GM19324 (cell line): ENCODE data around the gene VPS13D.
"Not testable (repeated sequence)": the region's sequence is repeated elsewhere in the genome, so short reads cannot be mapped to it uniquely, and the experiment has no call there.

Experiments used
- ATAC-seq: cut with Tn5 transposase; IDR thresholded peaks from one replicate; pipeline ENCODE4 v1.9.1; 2021; ENCODE audit warnings: mild to moderate bottlenecking, moderate library complexity; ENCODE audit not compliant: unreplicated experiment, low FRiP score

The VPS13D gene

GRCh38 chr1:12356004-12356890, 126.4 kb downstream of the VPS13D start:
- no peak for ATAC-seq

- ATAC-seq = no peak
Measured at GRCh38 chr1:12358499-12358898, 128.7 kb downstream of the VPS13D start.

GRCh38 chr1:12359359-12360133, 129.7 kb downstream of the VPS13D start:
- ATAC-seq = no peak

- ATAC-seq = no peak
Measured at GRCh38 chr1:12368646-12369045, 138.8 kb downstream of the VPS13D start.

DNA sequence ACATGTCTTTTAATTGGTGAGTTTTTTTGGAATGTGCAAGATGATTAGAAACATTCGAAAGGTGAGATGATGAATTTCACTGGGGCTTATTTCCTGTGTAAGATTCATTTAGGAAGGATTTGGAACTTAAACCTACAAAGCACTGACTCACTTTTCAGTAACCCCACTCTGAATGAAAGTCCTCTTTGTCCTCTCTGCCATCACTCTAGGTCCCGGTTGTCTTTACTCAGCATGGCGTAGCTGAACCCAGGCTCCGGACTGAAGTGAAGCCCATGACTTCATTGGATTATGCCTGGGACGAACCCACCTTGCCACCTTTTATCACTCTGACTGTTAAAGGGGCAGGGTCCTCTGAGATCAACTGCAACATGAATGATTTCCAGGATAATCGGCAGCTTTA, 139.4 kb downstream of the VPS13D start:
- no peak for ATAC-seq

- no peak for ATAC-seq
Measured at GRCh38 chr1:12370333-12370975, 140.6 kb downstream of the VPS13D start.

- ATAC-seq = no peak
Measured at GRCh38 chr1:12371053-12371452, 141.2 kb downstream of the VPS13D start.

DNA sequence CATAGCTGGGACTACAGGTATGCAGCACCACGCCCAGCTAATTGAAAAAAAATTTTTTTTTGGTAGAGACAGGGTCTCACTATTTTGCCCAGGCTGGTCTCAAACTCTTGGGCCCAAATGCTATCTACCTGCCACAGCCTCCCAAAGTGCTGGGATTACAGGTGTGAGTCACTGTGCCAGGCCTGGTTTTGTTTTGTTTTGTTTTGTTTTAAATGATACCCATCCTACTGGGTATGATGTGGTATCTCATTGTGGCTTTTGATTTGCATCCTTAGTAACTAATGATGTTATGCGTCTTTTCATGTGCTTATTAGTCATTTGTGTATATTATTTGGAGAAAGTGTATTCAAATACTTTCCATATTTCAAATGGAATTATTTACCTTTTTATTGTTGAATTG, 142.3 kb downstream of the VPS13D start:
- no peak for ATAC-seq

GRCh38 chr1:12372761-12373160, 142.9 kb downstream of the VPS13D start:
- ATAC-seq = no peak

DNA sequence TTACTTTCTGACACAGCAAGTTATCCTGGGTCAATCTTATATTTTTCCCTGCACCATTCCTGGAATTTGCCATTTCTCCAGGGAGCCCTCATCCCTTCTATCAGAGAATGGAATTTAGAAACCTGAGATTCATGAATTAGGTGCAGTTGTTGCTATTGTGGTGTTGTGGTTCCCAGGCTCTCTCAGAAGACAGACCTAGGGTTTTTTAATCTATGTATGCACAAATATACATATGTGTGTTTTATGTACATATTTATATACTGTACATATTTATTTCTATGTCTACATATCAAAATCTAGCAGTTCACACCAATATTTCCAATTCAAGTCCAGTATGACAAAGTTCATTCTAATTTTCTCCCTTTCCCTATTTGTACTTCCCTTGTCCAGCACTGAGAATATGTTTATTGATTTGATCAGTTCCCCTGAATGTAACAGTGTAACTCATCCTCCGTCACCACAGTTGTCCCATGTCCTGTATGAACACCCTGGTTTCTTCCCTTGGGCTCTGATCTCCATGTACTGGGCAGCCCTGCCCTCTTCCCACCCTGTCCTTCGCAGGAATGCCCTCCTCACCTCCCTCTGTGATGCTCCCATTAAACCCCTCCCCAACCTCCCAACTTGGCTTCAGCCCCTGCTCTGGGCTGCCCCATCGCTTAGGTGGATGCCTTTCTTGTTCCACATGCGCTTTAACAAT, 145.5 kb downstream of the VPS13D start:
- no peak for ATAC-seq

- ATAC-seq = no peak
Measured at GRCh38 chr1:12376236-12377045, 146.6 kb downstream of the VPS13D start.

- no peak for ATAC-seq
Measured at GRCh38 chr1:12380326-12381249, 150.8 kb downstream of the VPS13D start.

DNA sequence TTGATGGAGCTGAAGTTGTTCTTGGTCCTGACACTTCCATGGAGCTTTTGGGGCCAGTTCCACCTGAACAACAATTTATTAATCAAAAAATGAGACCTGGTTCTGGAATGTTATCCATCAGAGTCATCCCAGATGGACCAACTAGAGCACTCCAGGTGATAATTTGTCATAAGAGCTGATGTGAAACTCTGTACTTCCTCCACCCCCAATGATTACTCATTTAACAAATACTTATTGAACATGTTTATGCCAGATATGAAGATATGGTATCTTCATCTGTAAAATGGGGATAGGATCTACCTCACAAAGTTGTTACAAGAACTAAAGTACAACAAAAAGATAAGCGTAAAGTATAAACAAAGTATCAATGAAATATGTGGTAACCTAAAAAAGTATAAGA, 153.2 kb downstream of the VPS13D start:
- no peak for ATAC-seq

DNA sequence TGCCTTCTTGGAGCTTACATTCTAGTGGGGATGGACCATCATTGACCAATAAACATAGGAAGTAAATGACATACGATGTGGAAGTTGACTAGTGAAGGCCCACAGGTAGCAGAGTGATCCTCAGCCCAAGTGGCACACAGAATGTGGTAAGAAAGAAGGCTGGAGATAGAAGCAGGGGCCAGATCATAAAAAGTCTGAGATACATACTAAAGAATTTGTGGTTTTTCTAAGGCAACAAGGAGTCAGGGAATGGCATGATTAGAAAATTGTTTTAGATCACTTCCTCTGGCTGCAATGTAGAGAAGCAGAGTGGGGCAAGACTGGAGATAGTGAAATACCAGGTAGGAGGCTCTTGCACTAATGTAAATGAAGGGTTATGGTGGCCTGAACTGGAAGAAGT, 154.0 kb downstream of the VPS13D start:
- ATAC-seq = no peak

GRCh38 chr1:12384836-12385456, 155.1 kb downstream of the VPS13D start:
- no peak for ATAC-seq

DNA sequence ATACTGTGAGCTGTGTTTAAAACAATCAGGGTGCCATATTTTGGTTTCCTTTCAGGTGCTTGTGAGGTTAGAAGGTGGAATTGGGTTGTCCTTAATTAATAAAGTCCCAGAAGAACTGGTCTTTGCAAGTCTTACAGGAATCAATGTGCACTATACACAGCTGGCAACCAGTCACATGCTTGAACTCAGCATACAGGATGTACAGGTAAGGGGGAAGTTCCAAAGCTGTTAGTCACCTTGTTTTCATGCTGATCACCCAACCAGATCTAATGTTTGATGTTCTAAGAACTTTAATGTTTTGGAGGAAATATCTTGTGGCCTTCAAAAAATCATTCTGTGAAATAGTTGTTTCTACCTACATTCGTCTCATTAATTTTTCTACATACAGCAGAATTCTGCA, 156.3 kb downstream of the VPS13D start:
- ATAC-seq = no peak

GRCh38 chr1:12387641-12388040, 157.8 kb downstream of the VPS13D start:
- no peak for ATAC-seq

DNA sequence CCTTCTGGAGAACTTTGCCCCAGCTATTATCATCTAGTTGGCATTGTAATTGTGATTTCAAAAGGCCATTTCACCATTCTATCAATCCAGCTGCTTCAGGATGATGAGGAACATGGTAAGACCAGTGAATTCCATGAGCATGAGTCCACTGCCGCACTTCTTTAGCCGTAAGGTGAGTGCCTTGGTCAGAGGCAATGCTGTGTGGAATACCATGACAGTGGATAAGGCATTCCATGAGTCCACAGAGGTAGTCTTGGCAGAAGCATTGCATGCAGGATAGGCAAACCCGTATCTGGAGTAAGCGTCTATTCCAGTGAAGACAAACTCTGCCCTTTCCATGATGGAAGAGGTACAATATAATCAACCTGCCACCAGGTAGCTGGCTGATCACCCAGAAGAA, 160.5 kb downstream of the VPS13D start:
- not testable (repeated sequence) for ATAC-seq
